ENCODE results near the gene EVA1C. TPM values are rescaled to one million over a fixed set of nuclear protein-coding genes. Genes with fewer than 3 reads are reported as not detected.
"Not testable (repeated sequence)": the region's sequence is repeated elsewhere in the genome, so short reads cannot be mapped to it uniquely, and the experiment has no call there.

The EVA1C gene
- total RNA-seq, 1 donor from 2014 or later: 2.8 TPM

GRCh38 chr21:32457962-32458361, 45.5 kb downstream of the EVA1C start:
- intact Hi-C loops (cut with micrococcal nuclease): no loop called here

GRCh38 chr21:32459972-32460371, 47.5 kb downstream of the EVA1C start:
- intact Hi-C loops (cut with micrococcal nuclease): no loop called here

- intact Hi-C loops (cut with micrococcal nuclease): no loop called here
These were observed 49.0 kb downstream of the EVA1C start for GRCh38 chr21:32461503-32461902.

GRCh38 chr21:32462564-32462963, 50.1 kb downstream of the EVA1C start:
- intact Hi-C loops (cut with micrococcal nuclease): not testable (repeated sequence)

GRCh38 chr21:32463367-32463766, 50.9 kb downstream of the EVA1C start:
- intact Hi-C loops (cut with micrococcal nuclease): no loop called here

GRCh38 chr21:32463889-32464300, 51.4 kb downstream of the EVA1C start:
- intact Hi-C loops (cut with micrococcal nuclease): no loop called here

GRCh38 chr21:32467291-32467690, 54.8 kb downstream of the EVA1C start:
- intact Hi-C loops (cut with micrococcal nuclease): no loop called here

GRCh38 chr21:32468681-32469111, 56.2 kb downstream of the EVA1C start:
- intact Hi-C loops (cut with micrococcal nuclease): no loop called here

- intact Hi-C loops (cut with micrococcal nuclease): no loop called here
These were observed 57.1 kb downstream of the EVA1C start for GRCh38 chr21:32469628-32470027.

GRCh38 chr21:32470206-32470605, 57.7 kb downstream of the EVA1C start:
- intact Hi-C loops (cut with micrococcal nuclease): no loop called here

GRCh38 chr21:32472890-32473765, 60.6 kb downstream of the EVA1C start:
- intact Hi-C loops (cut with micrococcal nuclease): no loop called here

GRCh38 chr21:32474179-32475059, 61.9 kb downstream of the EVA1C start:
- intact Hi-C loops (cut with micrococcal nuclease): no loop called here

GRCh38 chr21:32475162-32475812, 62.8 kb downstream of the EVA1C start:
- intact Hi-C loops (cut with micrococcal nuclease): no loop called here

GRCh38 chr21:32476661-32477423, 64.3 kb downstream of the EVA1C start:
- intact Hi-C loops (cut with micrococcal nuclease): no loop called here

- intact Hi-C loops (cut with micrococcal nuclease): no loop called here
These were observed 64.9 kb downstream of the EVA1C start for GRCh38 chr21:32477424-32477745.

- intact Hi-C loops (cut with micrococcal nuclease): no loop called here
These were observed 69.4 kb downstream of the EVA1C start for GRCh38 chr21:32481875-32482408.

GRCh38 chr21:32482565-32483292, 70.2 kb downstream of the EVA1C start:
- intact Hi-C loops (cut with micrococcal nuclease): no loop called here

GRCh38 chr21:32483293-32483595, 70.7 kb downstream of the EVA1C start:
- intact Hi-C loops (cut with micrococcal nuclease): no loop called here

- intact Hi-C loops (cut with micrococcal nuclease): no loop called here
These were observed 72.3 kb downstream of the EVA1C start for GRCh38 chr21:32484706-32485380.

- intact Hi-C loops (cut with micrococcal nuclease): no loop called here
These were observed 79.9 kb downstream of the EVA1C start for GRCh38 chr21:32492376-32492775.

Data from T-helper 1 cell treated with Interleukin-12 subunit alpha and Interleukin-12 subunit beta and Interleukin-4 antibody, amounts not matched to agents 30 ng/mL and 1 ng/mL, for 36 hours (primary cell).